Measurements from ENCODE around the gene LELP1. TPM values are rescaled to one million over a fixed set of nuclear protein-coding genes. Genes with fewer than 3 reads are reported as not detected.

Gene LELP1
- total and polyA plus RNA-seq, 2 donors, result not detected

DNA sequence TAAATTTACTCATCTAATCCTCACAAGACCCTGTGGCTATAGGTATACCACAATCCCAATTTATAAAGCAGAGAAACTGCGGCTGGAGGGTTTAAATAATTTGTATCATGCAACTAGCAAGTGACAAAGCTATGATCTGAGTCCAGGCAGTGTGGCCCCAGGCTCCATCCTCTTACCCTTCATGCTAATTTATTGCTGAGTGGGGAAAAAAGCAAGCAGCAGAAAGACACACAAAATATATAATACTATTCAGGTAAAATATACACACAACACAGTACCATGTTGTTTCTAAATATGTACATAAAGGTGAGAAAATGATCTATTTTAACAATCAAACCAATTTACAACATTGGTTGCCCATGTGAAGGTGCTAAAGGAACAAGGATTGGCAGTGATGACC lies 38.9 kb downstream of the LELP1 start:
- H3K4me1 ChIP-seq (ENCODE audit: insufficient read depth), result no peaks in the 10 kb centered on the region
- WGBS, result 77% methylated on average over 1 of the region's 1 CpG
- H3K27ac ChIP-seq (ENCODE audit: low read depth), result no peak overlapping the region
- no peak for DNase-seq (ENCODE audit: extremely low spot score)
- no peak overlapping the region for H3K4me3 ChIP-seq (ENCODE audit: low read depth, low read length)
- H3K36me3 ChIP-seq (ENCODE audit: insufficient read depth), result no peaks in the 10 kb centered on the region

DNA sequence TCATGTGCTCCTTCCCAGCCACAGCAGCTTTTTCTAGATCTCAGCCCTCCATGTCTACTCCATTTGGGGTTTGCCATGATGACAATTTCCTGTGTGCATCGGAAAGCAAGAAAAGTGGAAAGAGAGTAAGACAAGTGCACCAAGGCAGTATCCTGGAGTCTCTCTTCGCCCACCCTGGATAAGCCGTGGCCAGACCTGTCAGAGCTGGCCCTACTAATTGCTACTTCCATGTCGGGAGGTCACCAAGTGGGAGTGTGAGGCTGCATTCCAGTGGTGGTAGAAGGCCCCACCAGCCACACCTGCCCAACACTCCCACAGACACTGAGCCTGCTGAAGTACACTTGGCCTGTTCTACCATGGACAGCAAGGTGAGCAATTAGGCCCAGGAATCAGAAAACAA lies 42.2 kb downstream of the LELP1 start:
- Histone ChIP-seq H3K4me1 (ENCODE audit: insufficient read depth) (no peaks in the 10 kb centered on the region), H3K27ac (ENCODE audit: low read depth) (no peak overlapping the region), H3K36me3 (ENCODE audit: insufficient read depth) (no peaks in the 10 kb centered on the region), H3K4me3 (ENCODE audit: low read depth, low read length) (no peak overlapping the region)
- no peak for DNase-seq (ENCODE audit: extremely low spot score)
- 92% methylated on average over 4 of the region's 4 CpGs for WGBS

DNA sequence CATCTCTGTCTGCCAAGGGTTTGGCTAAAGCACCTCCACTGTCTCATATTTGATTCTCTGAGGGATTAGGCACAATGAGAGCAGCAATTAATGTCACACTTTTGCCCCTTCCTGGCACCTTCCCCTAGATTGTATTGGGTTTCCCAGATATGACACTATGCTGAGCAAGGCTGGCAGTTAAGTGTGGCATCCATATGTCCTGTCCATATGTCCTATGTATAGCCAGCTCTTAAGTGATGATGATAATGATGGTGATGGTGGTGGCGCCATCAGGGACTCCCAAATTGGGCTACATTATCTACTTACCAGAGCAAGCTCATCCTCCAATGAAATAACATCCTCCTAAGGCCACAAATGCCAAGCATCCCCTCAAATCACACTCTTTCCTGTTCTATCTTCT lies 42.8 kb downstream of the LELP1 start:
- no peak overlapping the region for H3K27ac ChIP-seq (ENCODE audit: low read depth)
- no peaks in the 10 kb centered on the region for H3K36me3 ChIP-seq (ENCODE audit: insufficient read depth)
- no peak for DNase-seq (ENCODE audit: extremely low spot score)
- WGBS, result 83% methylated on average over 1 of the region's 1 CpG
- H3K4me3 ChIP-seq (ENCODE audit: low read depth, low read length), result no peak overlapping the region
- no peaks in the 10 kb centered on the region for H3K4me1 ChIP-seq (ENCODE audit: insufficient read depth)

DNA sequence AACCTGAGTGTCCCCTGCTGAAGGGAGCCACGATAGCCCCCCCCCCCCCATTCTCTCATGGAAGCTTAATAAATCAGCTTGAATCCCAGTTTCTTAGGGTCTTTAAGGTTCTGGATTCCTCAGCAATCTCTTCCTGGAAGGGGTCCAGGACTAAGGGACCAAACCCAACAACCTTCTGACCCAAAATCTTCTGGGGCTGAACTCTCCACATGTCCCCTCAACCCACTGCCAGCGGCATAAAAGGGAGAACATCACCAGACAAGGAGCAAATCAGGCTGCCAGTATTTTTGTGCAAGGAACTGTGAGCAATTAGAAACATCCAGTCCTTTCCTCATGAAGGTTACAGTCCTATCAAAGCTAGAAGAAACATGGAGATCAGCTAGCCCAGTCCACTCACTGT lies 43.6 kb downstream of the LELP1 start:
- Histone ChIP-seq H3K4me1 (ENCODE audit: insufficient read depth) (no peaks in the 10 kb centered on the region), H3K27ac (ENCODE audit: low read depth) (no peak overlapping the region), H3K4me3 (ENCODE audit: low read depth, low read length) (no peak overlapping the region), H3K36me3 (ENCODE audit: insufficient read depth) (no peaks in the 10 kb centered on the region)
- 87% methylated on average over 2 of the region's 2 CpGs for WGBS
- no peak for DNase-seq (ENCODE audit: extremely low spot score)

DNA sequence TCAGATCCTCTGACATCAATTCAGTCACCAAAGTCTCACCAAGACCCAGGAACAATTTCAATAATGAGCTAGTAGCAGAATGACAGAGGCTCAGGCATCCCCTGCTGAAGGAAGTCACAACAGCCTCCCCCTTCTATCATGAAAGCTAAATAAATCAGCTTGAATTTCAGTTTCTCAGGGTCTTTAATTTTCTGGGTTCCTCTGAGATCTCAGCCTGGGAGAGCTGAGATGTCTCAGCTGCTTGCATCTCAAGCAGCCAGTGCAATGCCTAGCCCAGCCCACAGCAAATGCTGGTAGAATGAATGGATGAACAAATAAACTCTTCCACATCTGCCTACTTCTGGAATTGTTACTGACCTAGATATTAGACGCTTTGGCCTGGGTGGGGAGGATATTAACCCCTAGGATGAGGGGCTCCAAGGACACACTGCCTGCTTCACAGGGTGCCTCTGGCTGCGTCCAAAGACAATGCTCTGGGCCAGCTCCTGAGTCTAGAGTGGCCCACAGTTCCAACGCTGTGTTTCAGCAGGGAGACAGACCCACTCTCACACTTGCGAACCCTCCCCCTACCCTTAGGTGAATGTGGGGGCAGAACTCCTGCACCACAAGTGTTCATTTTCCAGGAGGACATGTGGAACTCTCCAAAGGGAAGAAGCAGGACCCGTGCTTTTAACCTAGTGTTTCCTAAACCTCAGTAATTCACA lies 45.1 kb downstream of the LELP1 start:
- WGBS, result 58% methylated on average over 5 of the region's 5 CpGs
- DNase-seq (ENCODE audit: extremely low spot score), result no peak

DNA sequence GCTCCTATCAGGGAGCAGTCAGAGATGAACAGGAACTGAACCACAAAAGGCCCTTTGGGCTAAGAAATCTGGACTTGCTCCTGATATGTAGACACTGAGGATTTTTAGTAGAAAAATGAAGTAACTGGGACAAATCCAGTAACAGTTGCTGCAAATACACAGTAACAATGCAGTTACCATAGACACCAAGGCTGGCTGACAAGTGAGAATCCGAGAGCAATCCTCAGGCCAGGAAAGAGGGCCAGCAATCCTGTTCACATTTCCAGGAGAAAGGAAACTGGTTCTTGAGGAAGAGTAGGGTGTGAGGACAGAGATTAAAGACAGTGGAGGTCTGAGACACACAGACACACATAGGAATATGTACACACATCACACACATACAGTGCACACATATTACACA lies 46.9 kb downstream of the LELP1 start:
- no peak overlapping the region for H3K4me3 ChIP-seq (ENCODE audit: low read depth, low read length)
- H3K27ac ChIP-seq (ENCODE audit: low read depth), result no peak overlapping the region
- H3K4me1 ChIP-seq (ENCODE audit: insufficient read depth), result no peaks in the 10 kb centered on the region
- DNase-seq (ENCODE audit: extremely low spot score), result no peak
- no peaks in the 10 kb centered on the region for H3K36me3 ChIP-seq (ENCODE audit: insufficient read depth)
- 33% methylated on average over 1 of the region's 1 CpG for WGBS

More for the DNA sequence above, 45.1 kb downstream of the LELP1 start:
- no peaks in the 10 kb centered on the region for H3K36me3 ChIP-seq (ENCODE audit: insufficient read depth)
- no peak overlapping the region for H3K27ac ChIP-seq (ENCODE audit: low read depth)
- no peak overlapping the region for H3K4me3 ChIP-seq (ENCODE audit: low read depth, low read length)
- no peaks in the 10 kb centered on the region for H3K4me1 ChIP-seq (ENCODE audit: insufficient read depth)

DNA sequence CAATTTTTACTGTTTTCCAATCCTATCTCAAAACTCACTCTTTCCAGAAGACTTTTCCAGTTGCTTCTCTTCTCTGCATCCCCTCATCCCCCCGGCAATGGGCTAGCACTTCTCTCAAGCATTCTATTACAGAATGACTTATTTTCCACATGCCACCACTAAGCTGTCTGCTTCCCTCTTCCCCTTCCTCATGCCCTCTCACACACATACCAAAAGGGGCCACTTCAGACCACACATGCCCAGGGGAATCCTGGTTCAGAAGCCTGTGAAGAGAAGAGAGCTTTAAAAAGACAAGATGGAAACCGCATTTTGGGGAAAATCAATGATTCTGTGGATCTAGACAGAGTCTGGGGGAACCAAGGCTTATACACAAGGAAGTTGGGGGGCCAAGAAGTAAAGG lies 47.9 kb downstream of the LELP1 start:
- Histone ChIP-seq H3K4me3 (ENCODE audit: low read depth, low read length) (no peak overlapping the region), H3K36me3 (ENCODE audit: insufficient read depth) (no peaks in the 10 kb centered on the region), H3K27ac (ENCODE audit: low read depth) (no peak overlapping the region), H3K4me1 (ENCODE audit: insufficient read depth) (no peaks in the 10 kb centered on the region)
- 83% methylated on average over 2 of the region's 2 CpGs for WGBS
- no peak for DNase-seq (ENCODE audit: extremely low spot score)

DNA sequence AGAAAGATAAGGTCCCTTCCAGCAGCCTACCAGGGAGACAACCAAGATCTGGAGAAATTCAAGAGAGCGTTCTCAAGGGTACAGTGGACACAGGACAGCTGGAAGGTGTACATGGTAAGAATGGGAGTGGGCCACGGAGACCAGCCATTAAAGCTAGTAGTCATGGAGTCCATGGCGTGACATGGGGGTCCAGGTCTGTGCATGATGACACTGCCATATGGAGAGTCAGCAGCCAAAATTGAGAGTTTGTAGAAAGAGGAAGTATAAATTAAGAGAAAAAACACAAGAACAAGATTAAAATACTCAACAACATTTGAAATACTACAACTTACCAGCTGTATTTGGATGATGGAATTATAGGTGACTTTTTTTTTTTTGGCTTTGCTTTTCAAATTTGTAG lies 48.3 kb downstream of the LELP1 start:
- Histone ChIP-seq H3K4me3 (ENCODE audit: low read depth, low read length) (no peak overlapping the region), H3K4me1 (ENCODE audit: insufficient read depth) (no peaks in the 10 kb centered on the region), H3K27ac (ENCODE audit: low read depth) (no peak overlapping the region), H3K36me3 (ENCODE audit: insufficient read depth) (no peaks in the 10 kb centered on the region)
- no peak for DNase-seq (ENCODE audit: extremely low spot score)
- WGBS, result 83% methylated on average over 3 of the region's 3 CpGs

DNA sequence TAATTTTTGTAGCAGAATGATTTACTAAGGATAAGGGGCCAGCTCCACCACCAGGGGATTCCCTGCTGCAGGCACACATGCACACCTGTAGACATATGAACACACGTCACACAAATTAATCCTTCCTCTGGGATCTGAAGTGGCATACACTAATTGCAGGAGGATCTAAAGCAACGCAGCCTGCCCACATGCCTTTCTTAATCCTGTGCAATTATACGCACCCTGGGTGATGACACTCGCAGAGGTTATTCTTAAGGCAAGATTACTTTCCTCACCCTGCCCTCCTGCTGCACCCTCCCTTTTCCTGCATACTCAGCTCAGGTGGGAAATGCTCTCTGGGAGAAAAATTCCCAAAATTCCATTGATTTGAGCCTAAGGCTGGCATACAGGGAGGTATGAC lies 48.8 kb downstream of the LELP1 start:
- Histone ChIP-seq H3K4me3 (ENCODE audit: low read depth, low read length) (no peak overlapping the region), H3K27ac (ENCODE audit: low read depth) (no peak overlapping the region), H3K4me1 (ENCODE audit: insufficient read depth) (no peaks in the 10 kb centered on the region), H3K36me3 (ENCODE audit: insufficient read depth) (no peaks in the 10 kb centered on the region)
- DNase-seq (ENCODE audit: extremely low spot score), result no peak
- 75% methylated on average over 4 of the region's 4 CpGs for WGBS

DNA sequence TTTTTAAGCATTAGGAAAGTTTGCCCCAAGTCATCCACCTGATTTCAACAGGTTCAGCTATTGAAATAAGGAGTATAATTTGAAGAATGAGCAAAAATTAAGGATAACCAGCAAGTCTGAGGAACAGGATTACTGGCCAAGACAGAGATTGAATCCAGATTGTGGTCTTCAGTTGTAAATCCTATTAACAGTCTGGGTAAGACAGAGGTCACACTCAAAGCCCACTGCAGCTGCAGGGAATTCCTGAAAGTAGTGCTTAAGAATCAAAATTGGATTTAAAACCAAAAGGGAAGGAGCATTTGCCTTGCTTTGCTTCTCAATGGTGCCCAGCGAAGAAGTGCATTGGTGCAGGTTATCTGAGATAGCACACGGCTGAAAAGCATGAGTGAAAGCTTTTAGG lies 49.8 kb downstream of the LELP1 start:
- H3K4me1 ChIP-seq (ENCODE audit: insufficient read depth), result no peaks in the 10 kb centered on the region
- no peak overlapping the region for H3K27ac ChIP-seq (ENCODE audit: low read depth)
- DNase-seq (ENCODE audit: extremely low spot score), result no peak
- no peak overlapping the region for H3K4me3 ChIP-seq (ENCODE audit: low read depth, low read length)
- 39% methylated on average over 2 of the region's 2 CpGs for WGBS
- H3K36me3 ChIP-seq (ENCODE audit: insufficient read depth), result no peaks in the 10 kb centered on the region

DNA sequence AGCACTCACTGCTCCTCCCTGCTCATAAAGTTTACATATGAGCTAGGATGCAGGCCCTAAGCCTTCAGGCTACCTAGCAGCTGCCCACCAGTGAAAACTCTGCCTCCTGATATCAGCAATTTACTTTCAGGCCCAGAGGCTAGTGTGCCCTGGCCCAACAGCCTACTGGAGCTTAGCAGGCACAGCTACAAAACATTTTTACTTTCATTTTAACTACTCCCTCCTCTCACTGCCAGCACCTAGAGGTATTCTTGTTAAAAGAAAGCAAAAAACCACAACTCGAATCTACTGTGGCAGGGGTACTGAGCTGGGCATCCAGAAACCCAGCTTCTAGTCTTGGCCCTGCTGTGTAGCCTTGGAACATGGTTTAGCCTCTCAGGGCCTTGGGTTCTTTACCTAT lies 50.5 kb downstream of the LELP1 start:
- H3K36me3 ChIP-seq (ENCODE audit: insufficient read depth), result no peaks in the 10 kb centered on the region
- no peaks in the 10 kb centered on the region for H3K4me1 ChIP-seq (ENCODE audit: insufficient read depth)
- DNase-seq (ENCODE audit: extremely low spot score), result no peak
- 53% methylated on average over 1 of the region's 1 CpG for WGBS
- H3K27ac ChIP-seq (ENCODE audit: low read depth), result no peak overlapping the region
- no peak overlapping the region for H3K4me3 ChIP-seq (ENCODE audit: low read depth, low read length)

Other genes with a start within 250 kb of the LELP1 start
- gene SPRR4, start 232.8 kb upstream of the LELP1 start, total RNA-seq, result not detected
- not detected for gene SPRR4, start 232.8 kb upstream of the LELP1 start, polyA plus RNA-seq
- not detected for gene SPRR1A, start 219.3 kb upstream of the LELP1 start, total RNA-seq
- gene SPRR1A, start 219.3 kb upstream of the LELP1 start, polyA plus RNA-seq, result not detected
- gene SPRR3, start 201.7 kb upstream of the LELP1 start, total RNA-seq, result 10.0 TPM
- gene SPRR3, start 201.7 kb upstream of the LELP1 start, polyA plus RNA-seq, result 0.65 TPM
- not detected for gene SPRR1B, start 172.2 kb upstream of the LELP1 start, total RNA-seq
- not detected for gene SPRR1B, start 172.2 kb upstream of the LELP1 start, polyA plus RNA-seq
- gene SPRR2D, start 162.3 kb upstream of the LELP1 start, total RNA-seq, result not detected
- gene SPRR2D, start 162.3 kb upstream of the LELP1 start, polyA plus RNA-seq, result not detected
- not detected for gene SPRR2A, start 145.9 kb upstream of the LELP1 start, total RNA-seq
- not detected for gene SPRR2A, start 145.9 kb upstream of the LELP1 start, polyA plus RNA-seq
- gene SPRR2B, start 131.8 kb upstream of the LELP1 start, total RNA-seq, result not detected
- gene SPRR2B, start 131.8 kb upstream of the LELP1 start, polyA plus RNA-seq, result not detected
- not detected for gene SPRR2E, start 108.9 kb upstream of the LELP1 start, total RNA-seq
- not detected for gene SPRR2E, start 108.9 kb upstream of the LELP1 start, polyA plus RNA-seq
- gene SPRR2F, start 89.9 kb upstream of the LELP1 start, total RNA-seq, result not detected
- gene SPRR2F, start 89.9 kb upstream of the LELP1 start, polyA plus RNA-seq, result not detected
- gene SPRR2G, start 52.5 kb upstream of the LELP1 start, total RNA-seq, result not detected
- not detected for gene SPRR2G, start 52.5 kb upstream of the LELP1 start, polyA plus RNA-seq
- gene PRR9, start 14.2 kb downstream of the LELP1 start, total RNA-seq, result not detected
- not detected for gene PRR9, start 14.2 kb downstream of the LELP1 start, polyA plus RNA-seq
- not detected for gene LORICRIN, start 56.3 kb downstream of the LELP1 start, total RNA-seq
- gene LORICRIN, start 56.3 kb downstream of the LELP1 start, polyA plus RNA-seq, result not detected
- not detected for gene PGLYRP3, start 109.5 kb downstream of the LELP1 start, total RNA-seq
- gene PGLYRP3, start 109.5 kb downstream of the LELP1 start, polyA plus RNA-seq, result not detected
- gene PGLYRP4, start 145.4 kb downstream of the LELP1 start, total RNA-seq, result not detected
- gene PGLYRP4, start 145.4 kb downstream of the LELP1 start, polyA plus RNA-seq, result 0.10 TPM
- gene S100A9, start 154.4 kb downstream of the LELP1 start, total RNA-seq, result 77.5 TPM
- 471 TPM for gene S100A9, start 154.4 kb downstream of the LELP1 start, polyA plus RNA-seq
- gene S100A12, start 172.2 kb downstream of the LELP1 start, total RNA-seq, result 5.6 TPM
- gene S100A12, start 172.2 kb downstream of the LELP1 start, polyA plus RNA-seq, result 4.3 TPM
- 16.5 TPM for gene S100A8, start 187.6 kb downstream of the LELP1 start, total RNA-seq
- 128 TPM for gene S100A8, start 187.6 kb downstream of the LELP1 start, polyA plus RNA-seq
- not detected for gene S100A7A, start 213.1 kb downstream of the LELP1 start, total RNA-seq
- not detected for gene S100A7A, start 213.1 kb downstream of the LELP1 start, polyA plus RNA-seq

Data from urinary bladder (tissue), 4 donors.